Spleen (tissue), 11 donors: Measurements from ENCODE around the gene SEC16A. TPM values are rescaled to one million over a fixed set of nuclear protein-coding genes. Genes with fewer than 3 reads are reported as not detected.

Experiments
- DNase-seq: peaks from one replicate; pipeline ENCODE4 v3.0.0-alpha.2; 2020
- H3K27ac ChIP-seq, 8 donors: fragments of 200-600 bp; sonication (generic) in 7 of 8; 1 replicate in 4 of 8; 2 replicates in 4 of 8; pipeline versions ENCODE4 v1.5.0 to v1.8.0; 2016 to 2021; ENCODE audit warnings: inconsistent platforms in 4 of 8, mild to moderate bottlenecking in 4 of 8, moderate library complexity in 1 of 8
- H3K27me3 ChIP-seq, 7 donors: fragments of 200-600 bp; sonication (generic) in 6 of 7; replicated peaks in 1 of 7; 1 replicate in 4 of 7; 2 replicates in 3 of 7; pipeline versions ENCODE4 v1.5.0 to v1.8.0; 2016 to 2021; ENCODE audit warnings: inconsistent platforms in 3 of 7, mild to moderate bottlenecking in 1 of 7
- H3K36me3 ChIP-seq, 6 donors: fragments of 200-600 bp; sonication (generic) in 5 of 6; 1 replicate in 4 of 6; 2 replicates in 2 of 6; pipeline versions ENCODE4 v1.5.0 to v1.8.0; 2016 to 2021; ENCODE audit warnings: inconsistent platforms in 2 of 6
- H3K4me1 ChIP-seq, 6 donors: fragments of 200-600 bp; sonication (generic) in 5 of 6; 1 replicate in 3 of 6; 2 replicates in 3 of 6; pipeline versions ENCODE4 v1.5.0 to v1.8.0; 2016 to 2021; ENCODE audit warnings: inconsistent platforms in 3 of 6
- H3K4me3 ChIP-seq, 8 donors: fragments of 200-600 bp; sonication (generic) in 7 of 8; 1 replicate in 4 of 8; 2 replicates in 4 of 8; pipeline versions ENCODE4 v1.5.0 to v1.8.0; 2016 to 2021; ENCODE audit warnings: inconsistent platforms in 4 of 8, mild to moderate bottlenecking in 4 of 8, moderate library complexity in 2 of 8
- H3K9me3 ChIP-seq, 8 donors: fragments of 200-600 bp; sonication (generic) in 7 of 8; 1 replicate in 4 of 8; 2 replicates in 4 of 8; pipeline versions ENCODE4 v1.5.0 to v1.8.0; 2016 to 2021; ENCODE audit warnings: inconsistent platforms in 4 of 8
- CTCF ChIP-seq, 11 experiments: fragments of 200-600 bp in 7 of 11; fragments of 450-650 bp in 4 of 11; sonication (generic) in 4 of 11; IDR thresholded peaks in 8 of 11; conservative IDR thresholded peaks in 3 of 11; 1 replicate in 7 of 11; 2 replicates in 4 of 11; pipeline versions ENCODE4 v1.4.0 to v1.8.0; 2016 to 2021; ENCODE audit warnings: antibody characterized with exemption in 11 of 11, inconsistent platforms in 4 of 11, mild to moderate bottlenecking in 1 of 11
- POLR2A ChIP-seq, 3 donors: fragments of 450-650 bp; IDR thresholded peaks; one replicate each; pipeline ENCODE4 v1.5.1; 2017; ENCODE audit warnings: antibody characterized with exemption in 3 of 3, mild to moderate bottlenecking in 1 of 3
- POLR2AphosphoS5 ChIP-seq, 3 donors: sonication (generic); formaldehyde crosslinking; IDR thresholded peaks; one replicate each; pipeline ENCODE4 v1.5.1; 2017; ENCODE audit warnings: antibody characterized with exemption in 3 of 3
- WGBS, 5 donors: extraction: QIAGEN DNeasy Blood & Tissue Kit in 3 of 5; methylation state at CpG; one replicate each; pipeline versions ENCODE4 v1.1.5 to v1.1.7; 2013 to 2018; 5-methylcytosine and 5-hydroxymethylcytosine counted together
- intact Hi-C: fragments of 100-400 bp; cut with DNase I; formaldehyde crosslinking; loops from one replicate; pipeline ENCODE4 v1.15.0; 2023; ENCODE audit warnings: low total_unique reads
- polyA plus RNA-seq, 3 donors: library from polyadenylated mRNA; stranded (reverse); fragments of 200-250 nt; gene quantifications; one replicate each; pipeline ENCODE4 v1.2.1, GENCODE V29; 2013
- total RNA-seq, 7 donors: library from RNA; depleted of rRNA in 3 of 7; stranded (reverse); fragments of >200 nt in 3 of 7; fragmentation: NEBNext Ultra II Directional in 4 of 7; extraction: Animal tissue kit (Norgen Biotek cat#: 25700) in 4 of 7; gene quantifications; one replicate each; pipeline versions ENCODE4 v1.1.0 to v1.2.1, GENCODE V29; 2016 to 2021
- donor health status: healthy with polysubstance abuse.
- donor health status: DM: no; HTN: no; CAD: no; lungs with moderate emphysema.
- donor health status: DM: no; HTN: no; CAD: no.
- donor health status: Bipolar disorder and iron deficiency.
- donor health status: healthy.
- donor health status: DM: no; HTN: no; CAD: no.
- donor health status: DM: yes; HTN: yes; CAD: no.

Gene SEC16A
- total and polyA plus RNA-seq, 10 donors: 35.0 to 92.1 (median 75.1) TPM

- 67 to 72% (median 71%) methylated on average over 24 to 32 of the region's 32 CpGs for WGBS, 5 donors
- Histone ChIP-seq H3K4me3 (peak overlapping the region in 1 of 8 donors; percentile 41), H3K36me3 (peaks cover 0 to 63% (median 37%) of the 10 kb centered on the region in 6 donors), H3K27me3 (no peaks in the 10 kb centered on the region), H3K27ac (peak overlapping the region; percentile 16 to 87 (median 70)), H3K9me3 (no peaks in the 10 kb centered on the region), H3K4me1 (peaks cover 19 to 81% (median 49%) of the 10 kb centered on the region in 6 donors)
- DNase-seq: peak; percentile 80
- TF ChIP-seq POLR2AphosphoS5 (IDR thresholded peaks at IDR 0.05) (peak in 1 of 3 donors; percentile 61), CTCF (IDR thresholded peaks at IDR 0.05 in 8 of 11, conservative IDR thresholded peaks at IDR 0.05 in 3 of 11) (no peak)
- intact Hi-C loops: no loop called here
Observed at GRCh38 chr9:136403915-136404800, 78.7 kb downstream of the SEC16A start.

GRCh38 chr9:136403538-136403914 lies 79.3 kb downstream of the SEC16A start:
- H3K4me1 ChIP-seq: peaks cover 25 to 81% (median 49%) of the 10 kb centered on the region in 6 donors
- no peaks in the 10 kb centered on the region for H3K9me3 ChIP-seq
- H3K36me3 ChIP-seq: peaks cover 0 to 63% (median 37%) of the 10 kb centered on the region in 6 donors
- no peaks in the 10 kb centered on the region for H3K27me3 ChIP-seq
- WGBS, 5 donors: 37 to 74% (median 55%) methylated on average over 5 of the region's 5 CpGs
- intact Hi-C loops: no loop called here
- H3K27ac ChIP-seq: peak overlapping the region in 7 of 8 donors; percentile 16 to 87 (median 72)
- DNase-seq: peak; percentile 86
- TF ChIP-seq POLR2A (IDR thresholded peaks at IDR 0.05): no peak
- TF ChIP-seq POLR2AphosphoS5 (IDR thresholded peaks at IDR 0.05): peak in 1 of 3 donors; percentile 53
- peak overlapping the region in 1 of 8 donors; percentile 41 for H3K4me3 ChIP-seq

GRCh38 chr9:136402067-136402466 lies 80.8 kb downstream of the SEC16A start:
- peak; percentile 73 for DNase-seq
- H3K27me3 ChIP-seq: no peaks in the 10 kb centered on the region
- no peak overlapping the region for H3K27ac ChIP-seq
- H3K4me1 ChIP-seq: peaks cover 26 to 80% (median 48%) of the 10 kb centered on the region in 6 donors
- H3K9me3 ChIP-seq: no peaks in the 10 kb centered on the region
- TF ChIP-seq CTCF (IDR thresholded peaks at IDR 0.05 in 8 of 11, conservative IDR thresholded peaks at IDR 0.05 in 3 of 11) (no peak), POLR2A (IDR thresholded peaks at IDR 0.05) (no peak), POLR2AphosphoS5 (IDR thresholded peaks at IDR 0.05) (no peak)
- intact Hi-C loops: no loop called here
- WGBS, 5 donors: 83 to 91% (median 86%) methylated on average over 10 to 13 of the region's 13 CpGs
- no peak overlapping the region for H3K4me3 ChIP-seq
- H3K36me3 ChIP-seq: peaks cover 0 to 62% (median 31%) of the 10 kb centered on the region in 6 donors

GRCh38 chr9:136401173-136401922 lies 81.5 kb downstream of the SEC16A start:
- intact Hi-C loops: no loop called here
- DNase-seq: no peak
- peaks cover 0 to 62% (median 32%) of the 10 kb centered on the region in 6 donors for H3K36me3 ChIP-seq
- H3K4me1 ChIP-seq: peaks cover 26 to 73% (median 48%) of the 10 kb centered on the region in 6 donors
- WGBS, 5 donors: 94 to 96% (median 95%) methylated on average over 18 of the region's 18 CpGs
- H3K27me3 ChIP-seq: no peaks in the 10 kb centered on the region
- TF ChIP-seq CTCF (IDR thresholded peaks at IDR 0.05 in 8 of 11, conservative IDR thresholded peaks at IDR 0.05 in 3 of 11) (no peak), POLR2AphosphoS5 (IDR thresholded peaks at IDR 0.05) (peak in 2 of 3 donors; percentile 3 to 14)
- H3K27ac ChIP-seq: no peak overlapping the region
- no peak overlapping the region for H3K4me3 ChIP-seq
- no peaks in the 10 kb centered on the region for H3K9me3 ChIP-seq
